GM12878 (cell line): ENCODE results near the gene EXOC4. TPM values are rescaled to one million over a fixed set of nuclear protein-coding genes. Genes with fewer than 3 reads are reported as not detected.

Experiments used
- ATAC-seq: fragments of 200-7000 bp; cut with Tn5 transposase; 3 replicates; pipeline ENCODE4 v1.9.1; 2020; ENCODE audit warnings: mild to moderate bottlenecking, moderate library complexity
- BruUV-seq: library from RNA; stranded (reverse); fragments of 400-500 nt; replicated peaks from 2 replicates; lab custom pipeline; 2021; lab: Mats Ljungman, UMichigan
- CTCF ChIA-PET: fragments of 300-600 bp; sonication (Branson Sonifier 250); formaldehyde crosslinking; extraction: SDS; loops from one replicate; lab custom pipeline; 2021; ENCODE audit warnings: inconsistent platforms; lab: Yijun Ruan, JAX
- POLR2A ChIA-PET: fragments of 350-600 bp; formaldehyde crosslinking; extraction: SDS; loops from one replicate; lab custom pipeline; 2021; ENCODE audit warnings: inconsistent platforms; lab: Charles Lee
- RAD21 ChIA-PET: fragments of 300-600 bp; sonication (Branson Sonifier 250); formaldehyde crosslinking; loops from one replicate; lab custom pipeline; 2023; ENCODE audit warnings: antibody characterized with exemption; ENCODE audit not compliant: unreplicated experiment; lab: Charles Lee
- SMC1A ChIA-PET: fragments of 300-600 bp; sonication (Branson Sonifier 250); formaldehyde crosslinking; loops from one replicate; lab custom pipeline; 2023; ENCODE audit not compliant: unreplicated experiment, uncharacterized antibody; lab: Charles Lee
- DNase-seq: peaks from one replicate; pipeline ENCODE4 v3.0.0-alpha.2; 2011; ENCODE audit warnings: low read depth, low spot score
- FAIRE-seq: peaks from 3 replicates; lab custom pipeline; 2011; peaks lifted over from hg19 to GRCh38; lab: Jason Lieb, UNC
- H2AFZ ChIP-seq: 2 replicates; pipeline ENCODE4 v1.6.0; 2011; ENCODE audit warnings: low read depth, low read length, control low read depth; ENCODE audit not compliant: control insufficient read depth
- H3K27ac ChIP-seq: 2 replicates; pipeline ENCODE4 v1.5.1; 2011; ENCODE audit warnings: control low read depth; ENCODE audit not compliant: control insufficient read depth, insufficient read depth
- H3K27me3 ChIP-seq, 2 experiments: replicated peaks in 1 of 2; 2 replicates each; pipeline versions ENCODE4 v1.6.0 to v1.6.1; 2011; ENCODE audit warnings: low read length in 1 of 2; ENCODE audit not compliant: control insufficient read depth in 2 of 2, insufficient read depth in 2 of 2
- H3K36me3 ChIP-seq, 2 experiments: 2 replicates each; pipeline ENCODE4 v1.5.1; 2011; ENCODE audit warnings: low read length in 1 of 2; ENCODE audit not compliant: control insufficient read depth in 2 of 2, insufficient read depth in 2 of 2
- H3K4me1 ChIP-seq: 2 replicates; pipeline ENCODE4 v1.6.1; 2011; ENCODE audit warnings: mild to moderate bottlenecking, low read length, moderate library complexity, mixed read lengths; ENCODE audit not compliant: control insufficient read depth, insufficient read depth
- H3K4me2 ChIP-seq: 2 replicates; pipeline ENCODE4 v1.6.0; 2011; ENCODE audit warnings: control low read depth; ENCODE audit not compliant: control insufficient read depth, insufficient read depth
- H3K4me3 ChIP-seq: fragments of 200-600 bp; sonication (generic); 2 replicates; pipeline ENCODE4 v1.5.1; 2016
- H3K79me2 ChIP-seq: 2 replicates; pipeline ENCODE4 v1.6.0; 2011; ENCODE audit warnings: low read length; ENCODE audit not compliant: control insufficient read depth, insufficient read depth
- H3K9ac ChIP-seq: 2 replicates; pipeline ENCODE4 v1.8.0; 2011; ENCODE audit warnings: low read length, control low read depth, mixed read lengths; ENCODE audit not compliant: control insufficient read depth, insufficient read depth
- H3K9me3 ChIP-seq: replicated peaks from 3 replicates; pipeline ENCODE4 v1.5.1; 2011; ENCODE audit warnings: mild to moderate bottlenecking, low read length; ENCODE audit not compliant: control insufficient read depth, insufficient read depth
- H4K20me1 ChIP-seq: 2 replicates; pipeline ENCODE4 v1.6.0; 2011; ENCODE audit not compliant: control insufficient read depth, insufficient read depth
- IRF4 ChIP-seq: IDR thresholded peaks from 2 replicates; pipeline ENCODE4 v1.6.1; 2011; ENCODE audit warnings: low read depth, low read length
- KAT2A ChIP-seq: conservative IDR thresholded peaks from 2 replicates; pipeline ENCODE4 v1.6.1; 2011; ENCODE audit warnings: low read depth, low read length; ENCODE audit not compliant: control insufficient read depth
- MEF2A ChIP-seq: IDR thresholded peaks from 2 replicates; pipeline ENCODE4 v1.6.1; 2011; ENCODE audit warnings: low read depth, mild to moderate bottlenecking, low read length, moderate library complexity; ENCODE audit not compliant: insufficient read depth
- MEF2B ChIP-seq: fragments of 450-650 bp; IDR thresholded peaks from 2 replicates; pipeline ENCODE4 v1.6.1; 2018; ENCODE audit warnings: mild to moderate bottlenecking, moderate library complexity; ENCODE audit not compliant: partially characterized antibody, poor library complexity, severe bottlenecking
- MXI1 ChIP-seq: fragments of 150-350 bp; IDR thresholded peaks from 2 replicates; pipeline ENCODE4 v1.6.1; 2011; ENCODE audit warnings: low read depth, mild to moderate bottlenecking, inconsistent platforms, low read length, improper control_type of control experiment
- SIX5 ChIP-seq: IDR thresholded peaks from 2 replicates; pipeline ENCODE4 v1.6.1; 2011; ENCODE audit warnings: mild to moderate bottlenecking, low read depth, low read length, moderate library complexity; ENCODE audit not compliant: severe bottlenecking
- ZSCAN29 ChIP-seq: fragments of 450-650 bp; IDR thresholded peaks from 2 replicates; pipeline ENCODE4 v1.6.1; 2017; ENCODE audit warnings: mild to moderate bottlenecking, moderate library complexity
- WGBS: methylation state at CpG from one replicate; pipeline ENCODE4 v1.1.6; 2016; ENCODE audit warnings: low lambda C conversion rate; ENCODE audit not compliant: insufficient replicate concordance, insufficient coverage; ENCODE audit errors: missing lambda C conversion rate; 5-methylcytosine and 5-hydroxymethylcytosine counted together
- in situ Hi-C: fragments of 300-500 bp; cut with MboI; formaldehyde crosslinking; loops from 9 replicates; pipeline ENCODE4 v1.14.3; 2018; ENCODE audit warnings: mixed read lengths
- intact Hi-C: fragments of 100-400 bp; cut with micrococcal nuclease; formaldehyde crosslinking; loops from one replicate; pipeline ENCODE4 v1.14.2; 2022; ENCODE audit not compliant: unreplicated experiment
- polyA plus RNA-seq, 11 experiments: library from polyadenylated mRNA; depleted of rRNA in 4 of 11; unstranded in 6 of 11; stranded (reverse) in 5 of 11; fragments of >200 nt; fragmentation: Nextera tagmentation in 4 of 11; fragmentation: Illumina TruSeq in 1 of 11; extraction: Ambion mirVana in 4 of 11; extraction: Trizol in 1 of 11; gene quantifications; 1 replicate in 1 of 11; 2 replicates in 10 of 11; pipeline versions ENCODE4 v1.2.1 to v1.2.3, GENCODE V29; 2011 to 2016; ENCODE audit warnings: inconsistent platforms in 2 of 11, missing spikeins in 2 of 11, low read depth in 1 of 11
- total RNA-seq, 4 experiments: library from RNA; depleted of rRNA in 3 of 4; stranded (reverse); fragments of >200 nt in 3 of 4; fragmentation: Illumina TruSeq in 1 of 4; extraction: Trizol in 1 of 4; gene quantifications; 2 replicates each; pipeline versions ENCODE4 v1.2.1 to v1.2.3, GENCODE V29; 2013 to 2021
- TF ChIP-seq, protein P1 (sequence below): IDR thresholded peaks from 2 replicates; pipeline ENCODE4 v1.6.1; 2011; ENCODE audit warnings: low read depth, low read length, improper control_type of control experiment, borderline replicate concordance
- TF ChIP-seq, protein P2 (sequence below): fragments of 450-650 bp; IDR thresholded peaks from 2 replicates; pipeline ENCODE4 v1.6.1; 2017; ENCODE audit warnings: mild to moderate bottlenecking, low read depth, inconsistent platforms; ENCODE audit not compliant: poor library complexity, severe bottlenecking

Gene EXOC4
- total and polyA plus RNA-seq, 10 of the 15 experiments (the other 5 are each of a cell fraction or from before 2014, with no cell fraction given): 13.2 to 44.5 (median 29.6) TPM

DNA sequence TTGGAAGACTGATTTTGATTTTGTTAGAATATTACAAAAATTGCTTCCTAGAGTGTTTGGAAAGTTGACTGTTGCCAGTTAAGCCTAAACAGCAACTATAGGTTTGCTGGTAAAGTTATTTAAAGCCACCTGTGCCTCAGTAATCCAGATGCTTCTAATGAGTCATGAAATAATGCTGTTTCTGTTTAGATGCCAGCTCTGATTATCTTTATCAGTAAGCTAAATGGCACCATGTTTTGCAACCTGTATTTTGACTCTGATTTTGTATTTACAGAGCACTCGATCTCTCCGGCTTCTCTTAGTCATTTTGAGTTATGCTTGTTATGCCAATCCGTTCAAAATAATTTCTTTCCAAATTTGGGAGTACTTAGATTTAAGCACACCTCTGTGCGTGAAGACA lies 366.1 kb downstream of the EXOC4 start:
- ChIA-PET POLR2A (no interaction called here), CTCF (no interaction called here), RAD21 (no interaction called here), SMC1A (interaction anchor here (1.4 kb wide), 1 partner anchor 11 kb away, joined by 3 read pairs; no protein-coding TSS in a partner anchor)
- DNase-seq (no peak), FAIRE-seq (no peak), ATAC-seq (no peak)
- WGBS: 96% methylated on average over 4 of the region's 4 CpGs
- no TSS peak for BruUV-seq
- in situ Hi-C loops (no loop called here), intact Hi-C loops (no loop called here)
- Histone ChIP-seq H3K27me3 (no peaks in the 10 kb centered on the region), H4K20me1 (no peaks in the 10 kb centered on the region), H2AFZ (no peak overlapping the region), H3K79me2 (no peaks in the 10 kb centered on the region), H3K4me3 (no peak overlapping the region), H3K9ac (no peak overlapping the region), H3K27ac (no peak overlapping the region), H3K36me3 (no peaks in the 10 kb centered on the region), H3K4me2 (no peak overlapping the region), H3K4me1 (no peaks in the 10 kb centered on the region), H3K9me3 (no peaks in the 10 kb centered on the region)
- TF ChIP-seq, protein P1, sequence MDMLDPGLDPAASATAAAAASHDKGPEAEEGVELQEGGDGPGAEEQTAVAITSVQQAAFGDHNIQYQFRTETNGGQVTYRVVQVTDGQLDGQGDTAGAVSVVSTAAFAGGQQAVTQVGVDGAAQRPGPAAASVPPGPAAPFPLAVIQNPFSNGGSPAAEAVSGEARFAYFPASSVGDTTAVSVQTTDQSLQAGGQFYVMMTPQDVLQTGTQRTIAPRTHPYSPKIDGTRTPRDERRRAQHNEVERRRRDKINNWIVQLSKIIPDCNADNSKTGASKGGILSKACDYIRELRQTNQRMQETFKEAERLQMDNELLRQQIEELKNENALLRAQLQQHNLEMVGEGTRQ: no peak
- TF ChIP-seq, protein P2, sequence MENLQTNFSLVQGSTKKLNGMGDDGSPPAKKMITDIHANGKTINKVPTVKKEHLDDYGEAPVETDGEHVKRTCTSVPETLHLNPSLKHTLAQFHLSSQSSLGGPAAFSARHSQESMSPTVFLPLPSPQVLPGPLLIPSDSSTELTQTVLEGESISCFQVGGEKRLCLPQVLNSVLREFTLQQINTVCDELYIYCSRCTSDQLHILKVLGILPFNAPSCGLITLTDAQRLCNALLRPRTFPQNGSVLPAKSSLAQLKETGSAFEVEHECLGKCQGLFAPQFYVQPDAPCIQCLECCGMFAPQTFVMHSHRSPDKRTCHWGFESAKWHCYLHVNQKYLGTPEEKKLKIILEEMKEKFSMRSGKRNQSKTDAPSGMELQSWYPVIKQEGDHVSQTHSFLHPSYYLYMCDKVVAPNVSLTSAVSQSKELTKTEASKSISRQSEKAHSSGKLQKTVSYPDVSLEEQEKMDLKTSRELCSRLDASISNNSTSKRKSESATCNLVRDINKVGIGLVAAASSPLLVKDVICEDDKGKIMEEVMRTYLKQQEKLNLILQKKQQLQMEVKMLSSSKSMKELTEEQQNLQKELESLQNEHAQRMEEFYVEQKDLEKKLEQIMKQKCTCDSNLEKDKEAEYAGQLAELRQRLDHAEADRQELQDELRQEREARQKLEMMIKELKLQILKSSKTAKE: no peak
- TF ChIP-seq SIX5 (no peak), MEF2A (no peak), KAT2A (no peak), ZSCAN29 (no peak), MEF2B (no peak), MXI1 (no peak), IRF4 (no peak)
